Endodermal cell (in vitro differentiated cells): Measurements from ENCODE around the gene SLC16A3. TPM values are rescaled to one million over a fixed set of nuclear protein-coding genes. Genes with fewer than 3 reads are reported as not detected.
A peak's percentile ranks its signal among the peaks of the same experiment; 100 is the strongest.

Source experiments
- DNase-seq: peaks from one replicate; pipeline ENCODE4 v3.0.0-alpha.2; 2017
- H3K27ac ChIP-seq: 2 replicates; pipeline ENCODE4 v1.5.1; 2013; ENCODE audit warnings: mild to moderate bottlenecking, low read depth, low read length, moderate library complexity
- H3K27me3 ChIP-seq: 2 replicates; pipeline ENCODE4 v1.6.1; 2013; ENCODE audit warnings: mild to moderate bottlenecking, low read length, moderate library complexity; ENCODE audit not compliant: insufficient read depth, control insufficient read depth, poor library complexity, severe bottlenecking
- H3K36me3 ChIP-seq: 2 replicates; pipeline ENCODE4 v1.7.0; 2013; ENCODE audit warnings: mild to moderate bottlenecking, low read length, moderate library complexity; ENCODE audit not compliant: control insufficient read depth, insufficient read depth
- H3K4me1 ChIP-seq: one replicate; pipeline ENCODE4 v1.7.0; 2013; ENCODE audit warnings: low read length; ENCODE audit not compliant: control insufficient read depth, insufficient read depth
- H3K4me3 ChIP-seq: 2 replicates; pipeline ENCODE4 v1.5.1; 2013; ENCODE audit warnings: mild to moderate bottlenecking, low read length, moderate library complexity
- H3K9ac ChIP-seq: 2 replicates; pipeline ENCODE4 v1.6.1; 2013; ENCODE audit warnings: mild to moderate bottlenecking, low read length, moderate library complexity; ENCODE audit not compliant: poor library complexity, severe bottlenecking; ENCODE audit errors: extremely low read depth
- H3K9me3 ChIP-seq: 2 replicates; pipeline ENCODE4 v1.6.1; 2013; ENCODE audit warnings: mild to moderate bottlenecking, low read length, moderate library complexity; ENCODE audit not compliant: control insufficient read depth
- H3K27ac Mint-ChIP-seq: 2 replicates; pipeline ENCODE4 v1.8.0; 2020; ENCODE audit warnings: mixed read lengths
- H3K27me3 Mint-ChIP-seq: 2 replicates; pipeline ENCODE4 v1.8.0; 2021; ENCODE audit warnings: mild to moderate bottlenecking, mixed read lengths; ENCODE audit not compliant: insufficient read depth
- H3K36me3 Mint-ChIP-seq: 2 replicates; pipeline ENCODE4 v1.8.0; 2020; ENCODE audit warnings: low read depth, mixed read lengths
- H3K4me1 Mint-ChIP-seq: 2 replicates; pipeline ENCODE4 v1.8.0; 2020; ENCODE audit warnings: mixed read lengths
- H3K4me3 Mint-ChIP-seq: 2 replicates; pipeline ENCODE4 v1.8.0; 2020; ENCODE audit warnings: mild to moderate bottlenecking, moderate library complexity, mixed read lengths
- H3K9me3 Mint-ChIP-seq: 2 replicates; pipeline ENCODE4 v1.8.0; 2020; ENCODE audit warnings: mild to moderate bottlenecking, mixed read lengths
- WGBS, 2 experiments: methylation state at CpG; one replicate each; pipeline versions ENCODE4 v1.1.5 to v1.1.7; 2013; ENCODE audit warnings: missing lambda C conversion rate in 2 of 2, mixed read lengths in 1 of 2; ENCODE audit not compliant: insufficient coverage in 1 of 2, insufficient read length in 1 of 2; 5-methylcytosine and 5-hydroxymethylcytosine counted together
- microRNA-seq: library from miRNA; unstranded; fragments of <30 nt; microRNA quantifications from one replicate; pipeline ENCODE4 v1.2.0, GENCODE V29; 2020; ENCODE audit warnings: borderline microRNAs expressed
- total RNA-seq, 2 donors: library from RNA; stranded (reverse); fragmentation: NEBNext Ultra II Directional in 1 of 2; extraction: Animal tissue kit (Norgen Biotek cat#: 25700) in 1 of 2; gene quantifications; 2 replicates in 1 of 2; 3 replicates in 1 of 2; pipeline ENCODE4 v1.2.1, GENCODE V29; 2021
- TF ChIP-seq, protein P1 (sequence below): fragments of 200-600 bp; sonication (generic); conservative IDR thresholded peaks from 2 replicates; pipeline ENCODE4 v1.5.0; 2021; ENCODE audit warnings: antibody characterized with exemption, mild to moderate bottlenecking

SLC16A3 gene
- total RNA-seq, 2 donors from 2014 or later = 31.8 to 39.7 TPM

GRCh38 chr17:82285141-82285540 lies 56.3 kb downstream of the SLC16A3 start:
- TF ChIP-seq, protein P1, sequence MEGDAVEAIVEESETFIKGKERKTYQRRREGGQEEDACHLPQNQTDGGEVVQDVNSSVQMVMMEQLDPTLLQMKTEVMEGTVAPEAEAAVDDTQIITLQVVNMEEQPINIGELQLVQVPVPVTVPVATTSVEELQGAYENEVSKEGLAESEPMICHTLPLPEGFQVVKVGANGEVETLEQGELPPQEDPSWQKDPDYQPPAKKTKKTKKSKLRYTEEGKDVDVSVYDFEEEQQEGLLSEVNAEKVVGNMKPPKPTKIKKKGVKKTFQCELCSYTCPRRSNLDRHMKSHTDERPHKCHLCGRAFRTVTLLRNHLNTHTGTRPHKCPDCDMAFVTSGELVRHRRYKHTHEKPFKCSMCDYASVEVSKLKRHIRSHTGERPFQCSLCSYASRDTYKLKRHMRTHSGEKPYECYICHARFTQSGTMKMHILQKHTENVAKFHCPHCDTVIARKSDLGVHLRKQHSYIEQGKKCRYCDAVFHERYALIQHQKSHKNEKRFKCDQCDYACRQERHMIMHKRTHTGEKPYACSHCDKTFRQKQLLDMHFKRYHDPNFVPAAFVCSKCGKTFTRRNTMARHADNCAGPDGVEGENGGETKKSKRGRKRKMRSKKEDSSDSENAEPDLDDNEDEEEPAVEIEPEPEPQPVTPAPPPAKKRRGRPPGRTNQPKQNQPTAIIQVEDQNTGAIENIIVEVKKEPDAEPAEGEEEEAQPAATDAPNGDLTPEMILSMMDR = no peak
- Mint-ChIP-seq H3K27ac (no peak overlapping the region), H3K4me3 (no peak overlapping the region), H3K36me3 (no peaks in the 10 kb centered on the region), H3K9me3 (peaks cover 15% of the 10 kb centered on the region), H3K27me3 (peaks cover 35% of the 10 kb centered on the region), H3K4me1 (peaks cover 4% of the 10 kb centered on the region)
- Histone ChIP-seq H3K27me3 (no peaks in the 10 kb centered on the region), H3K27ac (peak overlapping the region; percentile 64), H3K4me1 (no peaks in the 10 kb centered on the region), H3K9ac (no peak overlapping the region), H3K36me3 (no peaks in the 10 kb centered on the region), H3K9me3 (peaks cover 9% of the 10 kb centered on the region), H3K4me3 (no peak overlapping the region)
- 60 to 82% methylated on average over 5 to 8 of the region's 8 CpGs for WGBS, 2 experiments
- no peak for DNase-seq

DNA sequence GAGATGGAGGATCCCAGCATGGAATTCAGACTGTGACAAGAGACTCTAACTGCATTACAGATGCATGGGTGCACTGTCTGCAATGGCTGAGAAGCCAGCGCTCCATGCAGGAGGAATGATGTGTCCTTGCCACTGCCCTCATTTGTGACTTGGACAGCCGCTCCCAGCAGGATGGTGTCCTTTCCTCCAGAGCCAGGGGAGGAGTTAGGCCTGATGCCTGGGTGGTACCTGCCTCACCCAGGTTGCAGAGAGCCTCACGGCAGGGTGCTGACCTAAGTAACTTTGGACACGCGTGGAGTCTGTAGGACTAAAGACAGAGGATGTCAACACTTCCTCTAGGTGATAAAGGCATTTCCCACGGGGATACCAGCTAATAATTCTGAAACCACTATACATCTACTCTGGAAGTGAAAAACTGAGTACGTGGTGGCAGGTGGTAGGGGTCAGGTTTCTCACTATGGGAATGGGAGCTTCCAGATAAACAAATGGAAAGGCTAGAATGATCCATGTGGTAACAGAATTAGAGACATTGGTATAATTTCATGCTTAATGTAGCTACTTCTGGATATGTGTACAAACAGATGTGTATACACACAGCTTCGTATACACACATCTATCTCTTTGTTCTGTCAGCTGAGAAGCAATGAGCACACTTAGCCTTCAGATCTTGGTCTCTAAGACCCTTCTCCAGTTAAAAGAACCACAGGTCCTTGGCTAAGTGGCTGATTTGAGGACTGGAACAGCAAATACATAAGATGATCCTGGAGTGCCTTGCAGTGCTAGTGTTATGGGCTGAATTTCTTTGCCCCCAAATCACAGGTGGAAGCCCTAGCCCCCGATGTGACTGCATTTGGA lies 58.4 kb downstream of the SLC16A3 start:
- TF ChIP-seq, protein P1 = no peak
- H3K27me3 Mint-ChIP-seq = peaks cover 23% of the 10 kb centered on the region
- peaks cover 15% of the 10 kb centered on the region for H3K9me3 Mint-ChIP-seq
- H3K4me3 Mint-ChIP-seq = no peak overlapping the region
- H3K4me3 ChIP-seq = no peak overlapping the region
- no peaks in the 10 kb centered on the region for H3K27me3 ChIP-seq
- no peaks in the 10 kb centered on the region for H3K36me3 Mint-ChIP-seq
- H3K4me1 Mint-ChIP-seq = peaks cover 8% of the 10 kb centered on the region
- peaks cover 9% of the 10 kb centered on the region for H3K9me3 ChIP-seq
- H3K9ac ChIP-seq = no peak overlapping the region
- H3K36me3 ChIP-seq = no peaks in the 10 kb centered on the region
- DNase-seq = no peak
- no peak overlapping the region for H3K27ac ChIP-seq
- WGBS, 2 experiments = 95 to 96% methylated on average over 6 to 8 of the region's 9 CpGs
- H3K4me1 ChIP-seq = no peaks in the 10 kb centered on the region
- no peak overlapping the region for H3K27ac Mint-ChIP-seq

DNA sequence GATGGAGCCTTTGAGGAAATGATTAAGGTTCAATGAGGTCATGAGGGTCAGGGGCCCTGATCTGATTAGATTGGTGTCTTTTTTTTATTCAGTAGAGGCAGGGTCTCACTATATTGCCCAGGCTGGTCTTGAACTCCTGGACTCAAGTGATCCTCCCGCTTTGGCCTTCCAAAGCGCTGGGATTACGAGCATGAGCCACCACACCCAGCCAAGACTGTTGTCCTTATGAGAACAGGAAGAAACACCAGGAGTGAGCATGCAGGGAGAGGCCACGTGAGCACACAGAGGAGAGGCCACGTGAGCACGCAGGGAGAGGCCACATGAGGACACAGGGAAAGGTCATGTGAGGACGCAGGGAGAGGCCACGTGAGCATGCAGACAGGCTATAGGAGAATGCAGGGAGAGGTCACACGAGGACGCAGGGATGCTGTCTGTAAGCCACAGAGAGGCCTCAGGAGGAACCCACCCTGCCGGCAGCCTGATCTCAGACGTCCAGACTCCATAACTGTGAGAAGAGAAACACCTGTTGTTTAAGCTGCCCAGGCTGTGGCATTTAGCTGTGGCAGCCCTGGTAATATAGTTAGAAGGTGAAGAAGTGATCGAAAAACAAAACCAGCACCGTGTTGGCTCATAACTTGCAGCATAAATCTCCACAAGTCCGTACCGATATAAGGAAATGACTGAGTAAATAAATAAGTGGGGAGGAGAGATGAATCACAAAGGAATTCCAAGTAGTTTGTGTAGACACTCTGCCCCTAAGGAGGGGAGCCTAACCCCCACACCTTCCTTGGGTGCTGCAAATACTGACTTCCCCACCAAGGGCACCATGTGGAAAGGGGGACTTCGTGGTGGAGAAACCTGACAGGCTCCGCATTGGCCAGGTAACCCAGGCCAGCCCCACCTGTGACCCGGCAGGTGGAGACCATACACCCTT lies 59.3 kb downstream of the SLC16A3 start:
- no peaks in the 10 kb centered on the region for H3K36me3 Mint-ChIP-seq
- peaks cover 15% of the 10 kb centered on the region for H3K9me3 Mint-ChIP-seq
- TF ChIP-seq, protein P1 = no peak
- H3K27me3 ChIP-seq = no peaks in the 10 kb centered on the region
- no peak overlapping the region for H3K27ac Mint-ChIP-seq
- WGBS, 2 experiments = 89 to 93% methylated on average over 15 to 19 of the region's 19 CpGs
- H3K4me3 ChIP-seq = no peak overlapping the region
- H3K27me3 Mint-ChIP-seq = peaks cover 23% of the 10 kb centered on the region
- H3K4me1 ChIP-seq = no peaks in the 10 kb centered on the region
- H3K9me3 ChIP-seq = peaks cover 9% of the 10 kb centered on the region
- H3K4me3 Mint-ChIP-seq = no peak overlapping the region
- H3K9ac ChIP-seq = no peak overlapping the region
- DNase-seq = no peak
- no peaks in the 10 kb centered on the region for H3K36me3 ChIP-seq
- peaks cover 8% of the 10 kb centered on the region for H3K4me1 Mint-ChIP-seq
- H3K27ac ChIP-seq = no peak overlapping the region

Small RNA genes within 50 kb of the gene (microRNA-seq; reads per million reads assigned to microRNA genes)
- gene MIR6787 = not detected

Other genes with a start within 250 kb of the SLC16A3 start
- gene CENPX, start 206.2 kb upstream of the SLC16A3 start, total RNA-seq = 10 to 100 TPM; 80.0 to 85.0 TPM
- 10 to 100 TPM; 35.1 to 38.9 TPM for gene LRRC45, start 205.7 kb upstream of the SLC16A3 start, total RNA-seq
- 10 to 100 TPM; 45.7 to 53.9 TPM for gene RAC3, start 197.4 kb upstream of the SLC16A3 start, total RNA-seq
- 10 to 100 TPM; 73.8 to 83.6 TPM for gene DCXR, start 191.3 kb upstream of the SLC16A3 start, total RNA-seq
- gene RFNG, start 177.2 kb upstream of the SLC16A3 start, total RNA-seq = 10 to 100 TPM; 46.3 to 54.5 TPM
- gene GPS1, start 177.1 kb upstream of the SLC16A3 start, total RNA-seq = 100 to 1,000 TPM; 152 to 153 TPM
- gene DUS1L, start 163.2 kb upstream of the SLC16A3 start, total RNA-seq = 100 to 1,000 TPM in 1 of 2 donors, 10 to 100 TPM in 1; 85.3 to 108 TPM
- gene FASN, start 130.8 kb upstream of the SLC16A3 start, total RNA-seq = 100 to 1,000 TPM; 371 to 498 TPM
- gene CCDC57, start 16.2 kb upstream of the SLC16A3 start, total RNA-seq = 10 to 100 TPM; 61.8 to 82.8 TPM
- gene CSNK1D, start 44.7 kb downstream of the SLC16A3 start, total RNA-seq = 100 to 1,000 TPM; 104 to 143 TPM
- gene CD7, start 88.6 kb downstream of the SLC16A3 start, total RNA-seq = under 1 TPM; 0.55 to 0.80 TPM
- not detected for gene SECTM1, start 104.7 kb downstream of the SLC16A3 start, total RNA-seq
- gene TEX19, start 130.2 kb downstream of the SLC16A3 start, total RNA-seq = under 1 TPM; 0.46 to 0.48 TPM
- gene UTS2R, start 142.7 kb downstream of the SLC16A3 start, total RNA-seq = under 1 TPM in 1 of 2 donors, not detected in 1; 0.40 TPM
- 10 to 100 TPM; 31.5 to 37.6 TPM for gene HEXD, start 189.3 kb downstream of the SLC16A3 start, total RNA-seq
- gene OGFOD3, start 189.5 kb downstream of the SLC16A3 start, total RNA-seq = 10 to 100 TPM; 24.0 to 30.1 TPM
- gene CYBC1, start 221.7 kb downstream of the SLC16A3 start, total RNA-seq = 10 to 100 TPM; 71.2 to 88.5 TPM
- 10 to 100 TPM; 64.0 to 70.8 TPM for gene NARF, start 229.7 kb downstream of the SLC16A3 start, total RNA-seq